CMK (cell line): ENCODE data around the gene KBTBD12.
"Not testable (repeated sequence)": the region's sequence is repeated elsewhere in the genome, so short reads cannot be mapped to it uniquely, and the experiment has no call there.

Experiments
- DNase-seq: peaks from one replicate; pipeline ENCODE4 v3.0.0-alpha.2; 2010; ENCODE audit warnings: low read depth

Gene KBTBD12

DNA sequence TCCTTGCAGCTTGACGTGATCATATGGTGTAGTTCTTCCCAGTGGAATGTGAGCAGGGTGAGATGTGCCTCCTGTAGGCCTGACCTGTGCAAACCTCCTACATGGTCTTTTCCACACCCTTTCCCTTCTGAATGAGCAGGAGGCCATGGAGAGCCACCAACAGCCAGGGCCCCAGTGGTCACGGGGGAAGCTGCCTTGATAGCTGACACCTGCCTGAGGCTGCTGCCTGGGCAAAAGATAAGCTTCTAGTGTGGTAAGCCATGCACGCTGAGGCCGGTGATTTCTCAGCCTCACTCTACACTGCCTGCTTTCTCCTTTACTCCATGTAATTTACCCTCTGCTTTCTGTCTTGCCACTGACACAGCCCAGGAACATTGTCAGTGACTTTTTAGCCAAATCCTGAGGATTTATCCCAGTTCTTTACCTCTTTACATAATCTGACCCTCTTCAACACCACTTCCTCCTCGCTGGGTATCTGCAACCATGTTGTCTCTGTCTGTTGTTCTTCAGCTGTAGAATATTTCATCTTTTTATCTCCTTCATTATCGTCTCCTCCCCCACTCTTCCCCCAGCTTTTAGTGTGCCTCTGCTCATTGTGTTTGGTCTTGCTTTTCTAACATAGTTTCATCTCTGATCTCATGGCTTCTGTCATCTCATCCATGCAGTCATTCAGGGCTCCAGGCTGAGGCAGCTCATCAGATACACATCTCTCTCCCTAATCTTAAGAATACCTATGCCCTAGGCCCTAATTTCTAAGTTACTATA, 11.2 kb upstream of the KBTBD12 start:
- peak; percentile 66 for DNase-seq

DNA sequence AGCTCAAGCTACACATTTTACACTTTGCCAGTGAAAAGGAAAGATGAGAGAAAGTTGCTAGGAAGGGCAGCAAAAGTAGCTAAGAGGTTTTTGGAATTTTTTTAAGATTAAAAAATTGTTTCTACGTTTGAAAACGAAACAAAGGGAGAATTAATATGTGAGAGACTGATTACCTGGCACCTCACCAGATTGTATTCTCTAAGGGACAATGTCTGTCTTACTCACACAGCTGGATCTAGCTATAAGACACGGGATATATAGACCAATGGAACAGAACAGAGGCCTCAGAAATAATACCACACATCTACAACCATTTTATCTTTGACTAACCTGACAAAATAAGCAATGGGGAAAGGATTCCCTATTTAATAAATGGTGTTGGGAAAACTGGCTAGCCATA, 9.5 kb upstream of the KBTBD12 start:
- DNase-seq, result no peak

- not testable (repeated sequence) for DNase-seq
These were observed 8.4 kb upstream of the KBTBD12 start for GRCh38 chr3:127906653-127907052.

DNA sequence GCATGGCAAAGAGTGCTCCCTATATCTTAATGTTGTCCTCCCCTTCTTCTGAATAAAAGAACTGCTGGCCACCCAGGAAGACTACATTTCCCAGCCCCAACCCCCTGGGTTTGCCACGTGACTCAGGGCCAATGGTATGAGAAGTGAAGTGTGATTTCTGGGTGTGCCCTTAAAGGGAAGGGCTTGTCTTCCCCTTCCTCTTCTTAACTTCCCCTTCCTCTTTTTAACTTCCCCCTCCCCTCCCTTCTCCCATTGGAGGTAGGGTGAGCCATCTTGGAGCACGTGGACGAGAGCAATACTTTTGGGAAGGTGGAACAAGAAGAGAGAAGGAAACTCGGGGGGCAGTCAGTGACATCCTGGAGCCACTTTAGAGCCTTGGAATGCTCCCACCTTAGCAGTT, 6.8 kb upstream of the KBTBD12 start:
- peak; percentile 30 for DNase-seq

DNA sequence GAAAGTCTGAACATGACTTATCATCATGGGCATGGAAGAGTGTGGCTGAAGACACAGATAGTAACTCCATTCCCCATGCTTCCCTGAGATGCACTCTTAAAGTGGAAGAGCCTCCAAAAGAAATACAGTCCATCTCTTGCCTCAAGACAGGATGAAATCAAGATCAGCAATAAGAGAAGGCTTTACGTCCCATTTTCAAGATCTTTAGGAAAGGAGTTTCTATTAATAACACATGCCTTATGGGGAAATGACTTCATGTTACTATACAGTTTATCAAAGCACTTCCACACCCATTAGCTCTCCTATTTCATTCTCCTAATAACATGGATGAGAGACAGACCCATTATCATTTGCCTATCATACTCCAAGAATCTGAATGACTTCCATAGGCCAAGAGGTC, 6.1 kb upstream of the KBTBD12 start:
- DNase-seq, result no peak

DNA sequence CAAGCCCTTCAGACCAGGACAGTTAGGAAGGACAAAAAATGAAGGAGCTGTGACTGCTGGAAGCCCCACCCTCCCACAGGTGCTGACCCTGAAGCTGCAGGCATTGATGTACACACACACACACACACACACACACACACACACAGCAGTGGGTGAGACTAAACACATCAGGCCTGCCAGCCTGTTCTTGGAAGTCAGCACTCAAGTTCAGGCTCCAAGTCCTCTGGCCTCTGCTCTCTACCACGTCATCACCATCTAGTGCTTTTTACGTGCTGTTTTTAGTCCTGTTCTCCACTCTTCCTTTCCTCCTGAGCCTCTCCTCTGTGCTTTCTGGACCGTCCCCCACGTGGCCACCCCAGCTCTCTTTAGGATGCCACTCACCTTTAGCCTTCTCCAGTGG, 5.4 kb upstream of the KBTBD12 start:
- no peak for DNase-seq

- DNase-seq, result no peak
These were observed 3.6 kb upstream of the KBTBD12 start for GRCh38 chr3:127911421-127911931.

- DNase-seq, result not testable (repeated sequence)
These were observed 1.2 kb upstream of the KBTBD12 start for GRCh38 chr3:127913841-127914240.

GRCh38 chr3:127914584-127914983, 448 bp upstream of the KBTBD12 start:
- DNase-seq, result no peak

DNA sequence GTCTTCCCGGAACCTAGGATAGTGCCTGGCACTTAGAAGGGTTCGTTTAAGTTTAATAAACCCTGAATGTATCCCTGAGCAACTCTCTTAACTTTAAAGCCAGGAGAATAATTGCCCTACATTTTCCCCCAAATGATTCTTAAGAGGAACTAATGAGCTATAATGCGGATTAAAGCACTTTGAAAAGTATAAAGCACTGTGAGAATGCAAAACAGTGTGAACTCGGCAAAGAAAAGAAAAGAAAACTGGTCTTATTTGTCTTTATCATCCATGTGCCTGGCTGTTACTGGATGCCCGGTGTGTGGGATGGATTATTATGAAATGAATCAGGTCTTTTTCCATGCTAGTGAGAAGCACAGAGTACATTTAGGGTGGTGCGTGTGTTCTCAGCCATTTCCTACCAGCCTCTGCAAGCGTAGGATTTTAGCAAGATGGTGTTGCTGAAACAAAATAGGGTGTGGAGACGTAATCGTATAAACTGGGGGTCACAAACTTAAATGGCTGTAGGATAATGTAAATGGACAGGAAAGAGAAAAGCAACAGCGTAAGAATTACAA, 983 bp downstream of the KBTBD12 start:
- no peak for DNase-seq

GRCh38 chr3:127920738-127921137, 5.7 kb downstream of the KBTBD12 start:
- DNase-seq, result no peak

DNA sequence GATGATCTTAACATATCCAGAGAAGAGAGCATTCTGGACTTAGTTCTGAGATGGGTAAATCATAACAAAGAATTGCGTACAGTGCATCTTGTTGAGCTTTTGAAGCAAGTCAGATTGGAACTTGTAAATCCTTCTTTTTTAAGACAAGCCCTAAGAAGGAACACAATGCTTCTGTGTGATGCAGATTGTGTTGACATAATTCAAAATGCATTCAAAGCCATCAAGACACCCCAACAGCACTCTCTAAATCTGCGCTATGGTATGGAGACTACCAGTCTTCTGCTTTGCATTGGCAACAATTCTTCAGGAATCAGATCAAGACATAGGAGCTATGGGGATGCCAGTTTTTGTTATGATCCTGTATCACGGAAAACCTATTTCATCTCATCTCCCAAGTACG, 8.6 kb downstream of the KBTBD12 start:
- DNase-seq, result no peak

DNA sequence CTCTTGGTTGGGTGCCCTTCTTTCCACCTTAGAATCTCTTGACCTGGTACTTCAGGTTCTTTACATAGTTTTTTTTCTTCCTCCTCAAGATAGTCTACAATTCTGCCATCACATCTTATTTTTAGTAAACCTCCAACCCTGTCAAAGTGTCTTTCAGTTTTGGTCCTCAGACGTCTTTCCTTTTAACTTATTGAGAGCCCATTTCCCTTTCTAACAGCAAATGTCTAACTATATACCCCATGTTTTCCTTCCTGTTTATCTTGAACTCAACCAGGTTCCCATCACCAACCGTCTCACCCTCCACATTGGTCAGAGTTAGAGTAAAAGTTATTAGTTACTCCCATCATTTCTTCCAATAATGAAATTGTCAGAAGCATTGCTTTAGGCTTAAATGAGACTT, 10.4 kb downstream of the KBTBD12 start:
- DNase-seq, result no peak

GRCh38 chr3:127927829-127928604, 13.0 kb downstream of the KBTBD12 start:
- DNase-seq, result no peak

- no peak for DNase-seq
These were observed 14.9 kb downstream of the KBTBD12 start for GRCh38 chr3:127929818-127930413.

- DNase-seq, result no peak
These were observed 18.4 kb downstream of the KBTBD12 start for GRCh38 chr3:127933396-127933795.

GRCh38 chr3:127938800-127939199, 23.8 kb downstream of the KBTBD12 start:
- DNase-seq, result no peak

DNA sequence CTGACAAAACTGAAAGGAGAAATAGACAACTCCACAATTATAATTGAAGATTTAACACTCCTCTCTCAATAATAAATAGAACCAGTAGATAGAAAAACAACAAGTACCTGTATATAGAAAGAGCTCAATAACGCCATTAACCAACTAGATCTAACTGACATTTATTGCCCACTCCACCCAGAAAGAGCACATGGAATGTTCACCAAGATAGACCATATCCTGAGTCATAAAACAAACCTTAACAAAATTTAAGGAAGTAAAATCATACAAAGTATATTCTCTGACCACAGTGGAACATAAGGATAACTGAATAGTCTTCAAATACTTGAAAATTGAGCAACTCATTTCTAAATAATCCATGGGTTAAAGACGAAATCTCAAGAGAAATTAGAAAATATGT, 25.1 kb downstream of the KBTBD12 start:
- DNase-seq, result no peak

DNA sequence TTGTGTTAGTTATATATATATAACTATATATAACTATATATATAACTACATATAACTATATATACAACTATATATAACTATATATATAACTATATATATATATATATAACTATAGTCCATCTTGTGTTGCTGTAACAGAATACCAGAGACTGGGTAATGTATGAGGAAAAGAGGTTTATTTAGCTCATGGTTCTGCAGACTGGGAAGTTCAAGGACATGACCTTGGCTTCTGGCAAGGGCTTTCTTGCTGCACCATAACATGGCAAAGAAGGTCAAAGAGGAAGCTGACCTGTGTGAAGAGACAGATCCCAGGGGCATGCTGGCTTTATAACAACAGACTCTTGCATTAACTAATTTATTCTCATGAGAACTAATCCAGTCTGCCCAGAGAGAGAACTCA, 27.6 kb downstream of the KBTBD12 start:
- no peak for DNase-seq

DNA sequence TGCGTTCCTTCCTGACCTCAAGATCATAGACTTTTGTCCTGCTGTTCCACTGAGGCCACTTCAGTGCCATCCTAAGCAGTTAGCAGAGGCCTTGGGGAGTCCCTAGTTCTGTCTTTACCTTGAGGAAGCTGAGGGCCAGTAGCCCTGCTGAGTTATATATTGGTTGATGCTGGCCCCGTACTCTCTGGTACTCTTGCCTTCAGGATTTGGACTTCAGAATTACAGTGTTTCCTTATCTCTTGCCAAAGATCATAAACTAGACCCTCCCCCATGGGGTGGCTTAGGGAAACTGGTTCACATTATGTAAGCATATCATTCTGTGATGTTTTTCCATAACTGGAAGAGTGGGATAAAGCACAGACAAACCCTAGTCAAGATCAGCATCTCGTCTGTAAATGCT, 33.2 kb downstream of the KBTBD12 start:
- no peak for DNase-seq

- DNase-seq, result no peak
These were observed 34.5 kb downstream of the KBTBD12 start for GRCh38 chr3:127949446-127950055.

GRCh38 chr3:127951276-127951675, 36.2 kb downstream of the KBTBD12 start:
- no peak for DNase-seq
